Activated T-cell treated with anti-CD3 and anti-CD28 coated beads, Interleukin-2, amount 50 U/mL, for 24 hours (primary cell): Measurements from ENCODE around the gene FARSA.
"Not testable (repeated sequence)": the region's sequence is repeated elsewhere in the genome, so short reads cannot be mapped to it uniquely, and the experiment has no call there.

Experiments used
- DNase-seq: peaks from one replicate; pipeline ENCODE4 v3.0.0-alpha.2; 2020
- H3K27ac Mint-ChIP-seq: 2 replicates; pipeline ENCODE4 v1.8.0; 2020; ENCODE audit warnings: mild to moderate bottlenecking, mixed read lengths
- H3K27me3 Mint-ChIP-seq: 2 replicates; pipeline ENCODE4 v1.8.0; 2020; ENCODE audit warnings: mixed read lengths
- H3K36me3 Mint-ChIP-seq: 2 replicates; pipeline ENCODE4 v1.8.0; 2020; ENCODE audit warnings: low read depth, mixed read lengths
- H3K4me1 Mint-ChIP-seq: 2 replicates; pipeline ENCODE4 v1.8.0; 2020; ENCODE audit warnings: low read depth, mixed read lengths
- H3K4me3 Mint-ChIP-seq: 2 replicates; pipeline ENCODE4 v1.8.0; 2020; ENCODE audit warnings: mild to moderate bottlenecking, moderate library complexity, mixed read lengths
- H3K9me3 Mint-ChIP-seq: 2 replicates; pipeline ENCODE4 v1.8.0; 2020; ENCODE audit warnings: mixed read lengths

The FARSA gene

GRCh38 chr19:12933287-12934072 is at the start of gene FARSA:
Gene FARSA, minus strand, starts transcription at chr19:12933711. Its CDS starts 15 bp downstream, at chr19:12933696.
- H3K4me3 Mint-ChIP-seq: peak within 1 kb of the TSS; percentile 97
- H3K27ac Mint-ChIP-seq: peak within 1 kb of the TSS; percentile 94
- H3K9me3 Mint-ChIP-seq: no peaks in the 10 kb centered on the region
- peak; percentile 89 for DNase-seq
- H3K36me3 Mint-ChIP-seq: peaks cover 50% of the 10 kb centered on the region
- no peaks in the 10 kb centered on the region for H3K27me3 Mint-ChIP-seq
- H3K4me1 Mint-ChIP-seq: peaks cover 48% of the 10 kb centered on the region

GRCh38 chr19:12983091-12983490 is 49.6 kb upstream of the FARSA start:
- H3K36me3 Mint-ChIP-seq: no peaks in the 10 kb centered on the region
- H3K27me3 Mint-ChIP-seq: peaks cover 6% of the 10 kb centered on the region
- DNase-seq: no peak
- no peaks in the 10 kb centered on the region for H3K9me3 Mint-ChIP-seq
- H3K4me3 Mint-ChIP-seq: no peak overlapping the region
- H3K27ac Mint-ChIP-seq: no peak overlapping the region
- H3K4me1 Mint-ChIP-seq: no peaks in the 10 kb centered on the region

GRCh38 chr19:12982648-12983047 is 49.1 kb upstream of the FARSA start:
- Mint-ChIP-seq H3K4me3 (no peak overlapping the region), H3K9me3 (no peaks in the 10 kb centered on the region), H3K4me1 (peaks cover 1% of the 10 kb centered on the region), H3K27ac (no peak overlapping the region), H3K36me3 (no peaks in the 10 kb centered on the region), H3K27me3 (peaks cover 10% of the 10 kb centered on the region)
- DNase-seq: no peak

DNA sequence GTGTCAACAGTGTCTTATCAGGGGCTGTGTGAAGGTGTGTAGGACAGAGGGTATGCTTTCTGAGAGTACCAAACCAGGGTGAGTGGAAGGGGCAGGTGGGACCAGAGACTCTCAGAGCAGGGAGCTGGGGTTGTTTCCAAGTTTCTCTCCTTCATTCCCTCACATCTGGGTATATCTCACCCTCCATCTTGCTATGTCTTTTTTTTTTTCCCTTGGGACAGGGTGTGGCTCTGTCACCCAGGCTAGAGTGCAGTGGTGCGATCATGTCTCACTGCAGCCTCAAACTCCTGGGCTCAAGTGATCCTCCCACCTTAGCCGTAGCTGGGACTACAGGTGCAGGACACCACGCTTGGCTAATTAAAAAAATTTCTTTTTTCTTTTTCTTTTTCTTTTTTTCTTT is 46.5 kb upstream of the FARSA start:
- no peak overlapping the region for H3K27ac Mint-ChIP-seq

GRCh38 chr19:12976109-12976508 is 42.6 kb upstream of the FARSA start:
- not testable (repeated sequence) for DNase-seq, H3K4me3 Mint-ChIP-seq, H3K9me3 Mint-ChIP-seq, H3K4me1 Mint-ChIP-seq, H3K36me3 Mint-ChIP-seq, H3K27ac Mint-ChIP-seq
- H3K27me3 Mint-ChIP-seq: peaks cover 18% of the 10 kb centered on the region

More for the DNA sequence above, 46.5 kb upstream of the FARSA start:
- Mint-ChIP-seq H3K4me3 (no peak overlapping the region), H3K4me1 (peaks cover 1% of the 10 kb centered on the region), H3K36me3 (no peaks in the 10 kb centered on the region), H3K9me3 (no peaks in the 10 kb centered on the region), H3K27me3 (peaks cover 18% of the 10 kb centered on the region)
- DNase-seq: no peak

- H3K36me3 Mint-ChIP-seq: no peaks in the 10 kb centered on the region
- no peaks in the 10 kb centered on the region for H3K9me3 Mint-ChIP-seq
- no peak for DNase-seq
- peaks cover 18% of the 10 kb centered on the region for H3K27me3 Mint-ChIP-seq
- H3K27ac Mint-ChIP-seq: no peak overlapping the region
- H3K4me3 Mint-ChIP-seq: no peak overlapping the region
- H3K4me1 Mint-ChIP-seq: peaks cover 2% of the 10 kb centered on the region
These were observed 41.8 kb upstream of the FARSA start for GRCh38 chr19:12975221-12975741.

DNA sequence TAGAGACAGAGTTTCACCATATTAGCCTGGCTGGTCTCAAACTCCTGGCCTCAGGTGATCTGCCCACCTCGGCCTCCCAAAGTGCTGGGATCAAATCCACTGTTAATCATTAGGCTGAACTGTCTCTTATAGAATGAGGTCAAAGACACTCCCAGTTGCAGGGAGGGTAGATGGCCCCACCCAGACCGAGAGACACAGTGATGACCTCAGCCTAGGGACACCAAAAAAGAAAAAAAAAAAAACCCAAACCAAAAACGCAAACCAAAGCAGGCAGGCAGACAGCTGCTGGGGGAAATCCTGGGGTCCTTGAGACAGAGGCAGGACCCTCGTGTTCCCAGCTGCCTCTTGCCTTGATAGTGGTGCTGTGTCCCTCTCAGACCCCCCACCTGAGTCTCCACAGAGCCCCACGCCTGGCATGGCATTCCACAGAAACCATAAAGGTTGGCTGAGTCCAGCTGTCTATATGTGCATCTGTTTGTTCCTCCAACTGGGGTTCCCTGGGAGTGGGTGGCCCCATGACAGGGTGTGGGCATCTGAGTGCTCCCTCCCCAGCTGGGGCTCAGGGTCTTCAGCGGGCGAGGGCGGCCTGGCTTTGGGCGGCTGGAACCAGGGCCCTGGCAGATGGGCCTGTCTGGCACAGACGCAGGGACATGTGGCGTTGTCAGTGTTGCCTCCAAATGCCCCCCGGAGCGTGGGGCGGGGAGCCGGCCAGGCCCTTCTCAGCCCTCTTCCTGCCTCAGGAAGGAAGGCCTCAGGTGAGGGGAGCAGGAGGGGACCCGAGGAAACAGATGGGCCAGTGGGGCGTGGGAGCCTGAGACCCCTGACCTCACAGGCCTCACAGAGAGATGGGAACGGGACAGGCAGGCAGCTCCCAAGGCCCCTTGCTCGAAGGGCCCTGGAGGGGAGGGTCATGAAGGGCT is 41.0 kb upstream of the FARSA start:
- Mint-ChIP-seq H3K27ac (no peak overlapping the region), H3K36me3 (no peaks in the 10 kb centered on the region)

DNA sequence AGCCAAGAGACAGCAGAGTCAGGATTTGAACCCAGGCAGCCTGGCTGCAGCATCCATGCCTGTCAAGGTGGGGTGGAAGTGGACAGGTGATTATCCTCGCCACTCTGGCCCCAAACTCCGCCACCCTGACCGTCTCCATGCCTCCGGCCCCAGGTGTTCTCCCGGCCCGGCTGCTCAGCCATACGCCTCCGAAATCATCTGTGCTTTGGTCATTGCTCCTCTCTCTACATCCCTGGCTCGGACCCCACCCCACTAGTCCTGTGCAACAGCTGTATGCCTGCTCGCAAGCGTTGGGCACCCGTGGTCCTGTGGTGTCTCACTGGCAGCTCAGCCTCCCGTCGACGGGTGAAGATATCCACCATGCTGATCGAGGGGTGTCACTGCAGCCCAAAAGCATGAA is 39.7 kb upstream of the FARSA start:
- Mint-ChIP-seq H3K9me3 (no peaks in the 10 kb centered on the region), H3K27me3 (peaks cover 14% of the 10 kb centered on the region), H3K27ac (no peak overlapping the region), H3K4me3 (no peak overlapping the region), H3K4me1 (peaks cover 7% of the 10 kb centered on the region), H3K36me3 (no peaks in the 10 kb centered on the region)
- DNase-seq: no peak

More for the DNA sequence above, 41.0 kb upstream of the FARSA start:
- Mint-ChIP-seq H3K27me3 (peaks cover 18% of the 10 kb centered on the region), H3K9me3 (no peaks in the 10 kb centered on the region), H3K4me3 (no peak overlapping the region), H3K4me1 (peaks cover 7% of the 10 kb centered on the region)
- DNase-seq: no peak

- H3K4me3 Mint-ChIP-seq: no peak overlapping the region
- H3K4me1 Mint-ChIP-seq: peaks cover 10% of the 10 kb centered on the region
- H3K27ac Mint-ChIP-seq: no peak overlapping the region
- H3K36me3 Mint-ChIP-seq: no peaks in the 10 kb centered on the region
- H3K27me3 Mint-ChIP-seq: no peaks in the 10 kb centered on the region
- no peak for DNase-seq
- no peaks in the 10 kb centered on the region for H3K9me3 Mint-ChIP-seq
These were observed 36.7 kb upstream of the FARSA start for GRCh38 chr19:12970070-12970820.

GRCh38 chr19:12969292-12969988 is 35.9 kb upstream of the FARSA start, which contains the start of gene DAND5:
Gene DAND5, plus strand, starts transcription at chr19:12969576. Its CDS starts 85 bp downstream, at chr19:12969661.
- Mint-ChIP-seq H3K4me3 (no peak within 1 kb of the TSS), H3K27ac (no peak within 1 kb of the TSS)

DNA sequence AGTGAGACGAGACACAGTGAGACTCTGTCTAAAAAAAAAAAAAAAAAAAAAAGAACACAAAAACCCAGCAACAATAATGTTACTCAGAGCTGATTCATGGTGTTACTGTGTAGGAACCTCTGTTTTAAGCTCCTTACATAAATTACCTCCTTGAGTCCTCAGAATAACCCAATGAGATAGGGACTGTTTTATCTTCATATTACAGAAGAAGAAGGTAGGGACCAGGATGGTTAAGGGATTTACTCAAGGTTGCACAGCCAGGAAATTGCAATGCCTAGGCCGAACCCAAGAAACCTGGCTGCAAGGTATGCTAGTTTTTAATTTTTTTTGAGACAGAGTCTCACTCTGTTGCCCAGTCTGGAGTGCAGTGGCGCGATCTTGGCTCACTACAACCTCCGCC is 34.4 kb upstream of the FARSA start:
- no peaks in the 10 kb centered on the region for H3K9me3 Mint-ChIP-seq
- no peak overlapping the region for H3K4me3 Mint-ChIP-seq
- H3K27me3 Mint-ChIP-seq: no peaks in the 10 kb centered on the region
- no peaks in the 10 kb centered on the region for H3K36me3 Mint-ChIP-seq
- DNase-seq: no peak
- no peak overlapping the region for H3K27ac Mint-ChIP-seq
- peaks cover 15% of the 10 kb centered on the region for H3K4me1 Mint-ChIP-seq

More at GRCh38 chr19:12969292-12969988, 35.9 kb upstream of the FARSA start, which contains the start of gene DAND5:
- no peaks in the 10 kb centered on the region for H3K9me3 Mint-ChIP-seq
- peaks cover 15% of the 10 kb centered on the region for H3K4me1 Mint-ChIP-seq
- no peaks in the 10 kb centered on the region for H3K36me3 Mint-ChIP-seq
- H3K27me3 Mint-ChIP-seq: no peaks in the 10 kb centered on the region
- DNase-seq: no peak

DNA sequence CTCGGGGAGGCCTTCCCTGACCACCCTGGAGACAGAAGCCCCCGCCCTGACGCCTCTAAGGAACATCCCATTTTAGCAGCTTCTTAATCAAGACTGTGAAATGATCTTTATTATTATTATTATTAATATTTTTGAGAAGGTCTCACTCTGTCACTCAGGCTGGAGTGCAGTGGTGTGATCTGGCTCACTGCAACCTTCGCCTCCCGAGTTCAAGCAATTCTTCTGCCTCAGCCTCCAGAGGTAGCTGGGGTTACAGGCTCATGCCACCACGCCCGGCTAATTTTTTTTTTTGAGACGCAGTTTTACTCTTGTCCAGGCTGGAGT is 32.3 kb upstream of the FARSA start:
- Mint-ChIP-seq H3K27ac (no peak overlapping the region), H3K4me3 (peak overlapping the region; percentile 76), H3K9me3 (no peaks in the 10 kb centered on the region), H3K4me1 (peaks cover 15% of the 10 kb centered on the region), H3K36me3 (no peaks in the 10 kb centered on the region), H3K27me3 (no peaks in the 10 kb centered on the region)
- DNase-seq: no peak

DNA sequence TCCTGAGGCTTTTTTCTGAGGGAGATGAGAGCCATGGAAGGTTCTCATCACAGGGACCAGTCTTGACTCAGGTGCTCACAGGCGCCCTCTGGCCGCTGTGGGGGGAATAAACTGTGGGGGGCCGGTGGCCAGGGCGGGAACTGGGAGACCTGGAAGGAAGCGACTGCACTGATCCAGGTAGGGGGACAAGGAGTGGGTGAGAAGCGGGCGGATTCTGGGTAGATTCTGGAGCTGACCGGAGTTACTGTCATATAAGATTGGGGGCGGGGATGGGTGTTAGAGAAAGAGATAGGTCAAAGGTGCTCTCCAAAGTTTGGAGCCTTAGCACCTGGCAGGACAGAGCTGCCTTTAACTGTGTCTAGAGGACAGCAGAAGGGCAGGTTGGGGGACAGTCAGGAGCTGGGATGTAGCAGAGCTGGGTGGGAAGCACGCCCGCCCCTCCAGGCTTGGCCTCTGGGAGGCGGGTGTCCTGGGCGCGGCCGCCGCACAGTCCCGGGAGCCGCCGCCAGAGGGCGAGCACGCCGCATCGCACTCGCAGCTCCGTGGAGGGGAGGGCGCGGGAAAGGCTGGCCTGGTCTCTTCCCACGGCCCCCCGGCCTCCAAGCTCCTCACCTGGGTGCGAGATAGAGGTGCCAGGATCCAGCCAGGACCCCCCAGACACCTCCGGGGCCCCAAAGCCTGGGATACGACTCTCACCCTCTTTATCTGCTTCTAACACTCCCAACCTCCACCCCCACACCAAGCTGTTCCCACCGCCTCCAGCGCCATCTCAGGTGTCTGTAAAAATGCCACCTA is 31.7 kb upstream of the FARSA start:
- peak; percentile 92 for DNase-seq
- peaks cover 14% of the 10 kb centered on the region for H3K4me1 Mint-ChIP-seq

More for the DNA sequence above, 31.7 kb upstream of the FARSA start:
- no peaks in the 10 kb centered on the region for H3K27me3 Mint-ChIP-seq
- H3K27ac Mint-ChIP-seq: peak overlapping the region; percentile 91
- H3K36me3 Mint-ChIP-seq: no peaks in the 10 kb centered on the region
- H3K9me3 Mint-ChIP-seq: no peaks in the 10 kb centered on the region
- peak overlapping the region; percentile 76 for H3K4me3 Mint-ChIP-seq
